GM11168 (cell line): ENCODE data around the gene GABRB3.

ENCODE experiments used
- in situ Hi-C: fragments of 300-500 bp; cut with MboI; formaldehyde crosslinking; loops from one replicate; pipeline ENCODE4 v1.12.0; 2022; ENCODE audit warnings: low sequenced_read_pairs; ENCODE audit not compliant: unreplicated experiment

The GABRB3 gene

DNA sequence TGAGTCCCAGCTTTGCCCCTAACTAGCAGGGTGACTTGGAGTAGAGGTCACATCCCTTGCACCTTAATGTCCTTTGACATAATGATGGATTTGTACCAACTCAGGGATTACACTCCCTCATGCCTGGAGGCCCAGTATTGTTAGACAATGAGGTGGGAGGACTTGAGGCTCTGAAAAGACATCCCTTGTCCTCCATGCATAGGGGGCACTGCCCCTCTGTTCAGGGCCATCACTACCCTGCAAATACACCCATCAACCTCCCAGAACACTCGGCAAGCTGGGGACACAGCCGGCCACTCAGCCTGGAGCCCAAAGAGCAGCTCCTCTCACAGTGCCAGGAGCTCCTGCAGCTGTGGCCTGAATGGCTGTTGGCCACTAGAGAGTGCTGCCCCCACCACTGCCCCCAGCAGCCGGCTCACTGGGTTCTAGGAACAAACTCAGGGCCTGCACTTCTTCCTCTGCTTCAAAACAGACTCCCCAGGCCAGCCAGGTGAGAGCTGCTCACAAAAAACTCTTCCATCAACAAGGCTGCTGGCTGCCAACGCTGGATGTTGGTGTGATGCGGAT, 90.2 kb downstream of the GABRB3 start:
- in situ Hi-C loops, result no loop called here

DNA sequence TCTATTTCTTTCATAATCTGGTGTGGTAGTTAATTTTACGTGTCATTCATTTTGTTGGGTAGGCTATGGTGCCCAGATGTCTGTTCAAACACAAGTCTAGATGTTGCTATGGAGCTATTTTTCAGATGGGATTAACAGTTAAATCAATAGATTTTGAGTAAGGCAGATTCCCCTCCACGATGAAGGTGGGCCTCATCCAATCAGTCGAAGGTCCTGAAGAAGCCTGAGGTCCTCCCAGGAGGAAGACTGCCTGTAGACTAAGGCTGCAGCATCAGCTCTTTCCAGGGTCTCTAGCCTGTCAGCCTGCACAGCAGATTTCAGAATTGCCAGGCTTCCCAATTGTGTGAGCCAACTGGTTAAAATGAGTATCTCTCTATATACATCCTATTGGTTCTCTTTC, 92.9 kb downstream of the GABRB3 start:
- in situ Hi-C loops, result no loop called here

DNA sequence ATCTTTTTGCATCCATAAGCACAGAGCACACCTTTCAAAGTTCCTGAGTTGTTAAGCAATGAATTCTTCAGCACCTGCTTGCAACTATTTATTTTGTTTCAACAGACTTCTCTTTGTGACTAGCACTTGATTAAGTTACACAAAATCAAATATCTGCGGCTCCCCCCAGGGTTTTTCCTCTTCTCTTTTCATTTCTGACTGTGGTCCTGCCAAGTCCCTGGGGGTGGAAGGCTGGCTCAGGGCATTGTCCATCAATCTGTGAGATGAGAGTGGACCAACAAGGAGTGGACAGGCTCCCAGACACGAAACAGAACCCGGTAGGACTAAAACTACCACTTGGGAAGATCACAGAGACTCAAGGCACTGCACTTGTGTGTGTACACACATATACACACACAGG, 96.8 kb downstream of the GABRB3 start:
- in situ Hi-C loops, result no loop called here

DNA sequence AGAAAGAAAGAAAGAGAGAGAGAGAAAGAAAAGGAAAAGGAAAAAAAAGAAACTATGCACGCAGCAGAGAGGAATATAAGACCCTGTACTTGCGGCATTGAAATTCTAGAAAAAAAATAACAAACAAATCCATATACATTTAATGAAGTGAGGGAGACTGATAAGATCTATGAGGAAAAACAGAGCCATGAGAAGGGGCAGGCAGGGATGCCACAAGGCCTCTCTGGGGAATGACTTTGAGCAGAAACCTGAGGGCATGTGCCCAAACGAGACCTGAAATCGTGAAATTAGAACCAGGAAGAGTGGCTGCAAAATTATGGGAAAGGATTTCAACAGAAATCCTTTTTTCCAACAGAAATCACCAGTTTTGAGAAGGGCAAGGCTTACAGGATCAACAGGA, 98.4 kb downstream of the GABRB3 start:
- in situ Hi-C loops, result no loop called here

DNA sequence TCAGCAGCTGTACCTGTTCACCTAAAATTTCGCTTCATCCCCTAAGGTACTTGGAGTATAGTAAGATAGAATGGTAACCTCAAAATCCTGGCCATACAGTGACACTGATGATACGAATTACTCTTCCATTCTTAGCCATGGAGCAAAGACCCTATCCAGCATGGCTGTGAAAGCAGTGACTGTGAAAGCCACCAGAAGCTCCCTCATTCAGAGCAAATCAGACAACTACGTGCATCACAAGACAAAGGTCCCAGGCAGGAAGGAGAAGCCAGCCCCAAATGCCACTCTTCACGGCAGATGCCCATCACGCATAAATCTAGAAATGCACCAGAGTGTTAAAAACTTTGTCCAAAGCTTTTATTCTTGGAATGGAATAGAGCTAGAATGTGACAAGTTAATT, 99.4 kb downstream of the GABRB3 start:
- in situ Hi-C loops, result no loop called here

DNA sequence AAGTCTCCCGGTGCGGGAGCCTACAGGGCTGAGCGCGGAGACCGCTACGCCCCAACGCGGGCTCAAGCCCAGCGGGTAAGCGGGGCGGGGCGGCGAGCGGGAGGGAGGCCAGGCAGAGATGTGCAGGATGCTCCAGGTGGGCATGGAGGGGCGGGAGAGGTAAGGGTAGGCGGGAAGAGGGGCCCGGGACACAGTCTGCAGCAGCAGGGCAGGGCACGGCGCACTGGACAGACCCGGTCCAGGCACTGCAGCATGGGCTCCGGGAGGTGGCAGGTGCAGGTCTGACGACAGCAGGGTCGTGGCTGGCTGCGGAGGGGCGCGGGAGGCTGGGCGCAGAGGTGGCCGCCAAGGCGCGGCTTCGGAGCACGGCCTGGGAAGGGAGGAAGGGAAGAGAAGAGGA, 102.8 kb downstream of the GABRB3 start:
- in situ Hi-C loops, result no loop called here

DNA sequence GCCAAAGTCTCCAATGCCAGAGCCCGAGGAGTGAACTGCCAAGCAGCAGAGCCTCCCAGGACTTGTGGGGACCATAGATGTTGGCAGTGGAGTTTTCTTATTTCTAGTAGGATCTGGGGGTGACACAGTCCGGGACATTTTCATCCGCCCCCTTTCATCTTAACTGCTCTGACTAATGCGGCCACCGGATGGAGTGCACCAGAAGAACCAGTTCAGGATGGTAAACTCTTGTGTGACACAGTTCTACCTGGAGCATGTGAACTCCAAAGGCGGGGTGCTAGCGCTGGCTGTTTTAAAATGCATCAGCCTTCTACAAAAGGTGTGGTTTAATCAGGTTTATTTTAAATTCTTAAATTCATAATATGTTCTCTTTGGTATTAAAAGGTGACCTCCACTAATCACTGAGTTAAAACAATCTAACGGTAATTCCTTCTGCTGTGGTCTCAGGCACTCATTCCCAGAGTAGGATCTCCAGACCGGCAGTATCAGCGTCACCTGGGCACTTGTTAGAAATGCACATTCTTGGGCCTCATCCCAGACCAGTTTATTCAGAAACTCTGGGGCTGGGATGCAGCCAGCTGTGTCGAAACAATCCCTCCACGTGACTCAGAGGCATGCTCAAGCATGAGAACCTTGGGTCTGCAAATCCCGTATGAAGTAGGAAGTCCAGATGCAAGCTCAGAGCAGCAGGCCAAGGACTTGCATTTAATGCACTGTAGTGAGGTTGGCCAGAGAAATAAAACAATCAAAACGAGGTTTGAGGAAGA, 105.5 kb downstream of the GABRB3 start:
- in situ Hi-C loops, result no loop called here

DNA sequence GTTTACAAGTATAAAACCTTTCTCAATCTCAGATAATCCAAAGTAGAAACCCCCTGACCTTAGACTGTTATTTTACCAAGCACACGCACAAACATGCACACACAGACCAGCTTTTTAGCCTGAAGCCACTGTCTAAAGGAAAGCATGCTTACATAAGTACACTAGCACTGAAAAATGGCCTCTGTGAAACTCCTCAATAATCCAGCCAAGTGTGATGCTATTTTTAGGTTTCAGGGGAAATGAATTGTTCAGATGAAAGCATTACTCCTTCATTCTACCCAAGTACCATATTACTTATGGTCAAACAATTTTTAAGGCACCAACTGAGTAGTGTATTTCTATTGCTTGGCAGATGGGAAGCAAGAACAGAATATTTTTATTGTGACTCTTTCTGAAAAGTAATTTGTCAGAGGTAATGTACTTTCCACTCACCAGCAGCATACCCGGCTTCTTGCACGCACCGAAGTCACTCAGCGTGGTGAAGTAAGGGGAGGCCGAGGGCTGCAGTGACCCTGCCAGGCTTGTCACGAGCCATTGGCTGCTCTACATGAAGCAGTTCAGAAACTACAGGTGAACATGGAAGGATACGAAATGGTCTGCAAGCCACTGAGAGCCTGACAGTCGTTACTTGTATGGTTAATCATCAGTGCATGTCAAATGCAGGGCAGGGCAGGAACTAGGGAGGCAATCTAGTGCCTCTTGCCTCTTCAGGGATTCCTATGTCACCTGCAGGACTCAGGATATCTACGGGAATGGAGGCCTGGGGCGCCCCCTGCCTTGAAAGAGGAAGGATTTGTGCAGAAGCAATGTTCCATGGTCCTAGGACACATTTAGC, 106.7 kb downstream of the GABRB3 start:
- in situ Hi-C loops, result no loop called here

DNA sequence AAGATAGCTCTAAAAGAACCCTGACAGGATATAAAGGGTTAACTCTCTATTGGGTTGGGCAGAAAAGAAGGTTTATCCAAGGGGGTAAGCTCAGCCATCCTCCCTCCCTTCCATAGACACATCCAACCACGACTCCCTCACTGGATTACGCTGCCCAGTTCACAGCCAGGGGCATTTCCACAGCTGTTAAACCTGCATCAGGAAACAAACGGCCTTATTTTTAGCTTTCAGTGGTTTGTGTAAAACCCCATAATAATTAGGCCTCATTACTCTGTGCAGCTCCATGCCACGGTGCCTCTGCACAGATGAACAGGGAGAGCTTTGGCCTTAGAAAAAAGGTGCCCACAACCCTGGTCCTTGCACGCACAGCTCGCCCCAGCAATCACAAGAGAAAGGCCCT, 110.6 kb downstream of the GABRB3 start:
- in situ Hi-C loops, result no loop called here

DNA sequence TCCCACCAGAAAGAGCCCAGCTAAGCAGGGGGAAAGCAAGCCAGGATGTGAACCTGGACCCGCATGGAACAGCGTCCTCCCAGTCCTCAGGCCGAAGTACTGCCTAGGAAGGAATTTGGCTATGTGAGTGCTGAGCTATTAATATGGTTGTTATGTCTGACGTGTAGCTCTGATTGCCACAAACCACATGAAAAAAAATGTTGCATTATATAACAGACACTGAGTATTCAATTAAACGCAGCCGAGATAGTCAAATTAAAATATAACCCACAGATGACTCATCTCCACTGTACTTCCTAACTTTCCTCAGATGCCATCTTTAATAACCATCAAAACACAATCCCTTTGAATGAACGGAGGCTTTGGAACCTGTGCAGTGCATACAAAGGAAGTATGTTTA, 111.1 kb downstream of the GABRB3 start:
- in situ Hi-C loops, result no loop called here

DNA sequence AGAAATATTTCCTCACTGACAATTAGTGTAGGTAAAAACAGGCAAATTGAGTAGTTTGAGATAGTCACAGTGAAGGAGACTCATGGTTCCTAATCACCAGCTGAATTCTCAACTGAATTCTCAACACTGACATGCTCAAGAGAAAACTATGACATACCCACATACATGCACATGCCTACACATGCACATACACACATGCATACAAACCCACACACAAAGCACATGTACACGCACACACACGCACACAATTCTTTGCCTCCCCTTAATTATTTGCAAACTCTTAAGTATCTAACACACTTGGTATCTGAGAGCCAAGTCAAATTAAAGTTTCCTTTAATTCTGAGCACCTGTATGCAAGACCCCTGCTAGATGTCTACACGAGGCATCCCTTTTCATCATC, 111.8 kb downstream of the GABRB3 start:
- in situ Hi-C loops, result no loop called here

DNA sequence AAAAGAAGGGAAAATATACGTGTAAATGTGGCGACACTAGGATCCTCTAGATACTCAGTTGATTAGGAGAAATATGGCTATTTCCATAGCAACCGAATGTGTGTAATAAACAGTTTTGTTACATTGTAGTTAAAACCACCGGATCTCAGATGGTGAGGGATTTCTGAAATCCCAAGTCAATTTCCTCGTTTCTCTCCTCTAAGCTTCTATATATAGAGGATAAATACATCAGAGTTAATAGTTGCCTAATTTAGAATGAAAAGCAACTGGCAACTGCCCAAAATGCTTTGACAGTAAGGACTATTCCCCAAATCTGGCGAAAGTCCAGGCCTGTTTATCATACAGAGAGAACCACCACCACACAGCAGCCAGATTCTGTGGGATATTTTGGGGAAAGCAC, 112.6 kb downstream of the GABRB3 start:
- in situ Hi-C loops, result no loop called here

DNA sequence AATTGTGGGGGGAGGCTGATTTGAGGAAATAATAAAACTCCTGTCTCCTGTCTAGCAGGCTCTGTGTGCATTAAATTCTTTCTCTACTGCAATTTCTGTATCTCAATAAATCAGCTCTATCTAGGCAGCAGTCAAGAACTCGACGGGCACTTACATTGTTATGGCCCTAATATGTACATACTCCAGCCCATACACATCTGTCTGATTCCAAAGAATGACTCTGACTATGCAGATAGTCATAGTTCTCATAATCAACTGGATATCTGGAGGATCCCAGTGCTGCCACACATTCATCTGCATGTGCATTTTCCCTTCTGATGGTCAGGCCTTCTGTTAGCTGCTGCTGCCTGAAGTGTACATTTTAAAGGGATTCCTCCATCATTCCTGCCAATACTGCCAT, 114.6 kb downstream of the GABRB3 start:
- in situ Hi-C loops, result no loop called here

DNA sequence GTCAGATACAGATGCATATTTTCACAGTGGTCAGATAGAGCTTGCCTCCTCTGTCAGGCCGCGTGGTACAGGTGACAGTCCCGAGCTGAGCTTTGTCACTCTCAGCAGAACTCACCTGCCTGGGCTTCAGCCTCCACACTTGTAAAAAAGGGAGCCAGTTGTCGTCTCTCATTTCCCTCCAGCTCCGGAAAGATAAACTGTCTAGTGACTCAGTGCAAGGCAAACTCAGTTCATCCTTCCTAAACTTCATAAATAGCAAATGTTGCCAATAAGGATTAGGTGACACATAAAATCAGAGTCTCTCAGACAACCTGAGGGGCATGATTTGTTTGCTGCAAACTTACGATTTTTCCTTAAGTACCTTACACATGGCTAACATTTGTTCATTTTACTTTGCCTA, 116.8 kb downstream of the GABRB3 start:
- in situ Hi-C loops, result no loop called here

DNA sequence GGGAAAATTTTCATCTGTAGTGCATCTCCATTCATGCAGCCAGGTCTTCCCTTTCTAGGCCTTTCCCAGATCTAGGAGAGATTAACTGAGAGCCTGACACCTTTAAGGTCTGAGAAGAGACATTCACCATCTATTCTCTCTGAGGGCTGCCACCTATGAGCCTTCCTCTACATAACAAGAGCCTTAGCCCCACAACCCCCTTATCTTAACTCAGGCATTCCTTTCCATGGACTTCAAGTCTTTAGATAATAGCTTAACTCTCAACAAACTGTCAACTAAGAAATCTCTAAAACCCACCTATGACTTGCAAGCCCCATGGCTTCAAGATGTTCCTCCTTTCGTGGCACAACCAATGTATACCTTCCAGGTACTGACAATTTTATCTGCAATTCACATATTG, 121.0 kb downstream of the GABRB3 start:
- in situ Hi-C loops, result no loop called here

DNA sequence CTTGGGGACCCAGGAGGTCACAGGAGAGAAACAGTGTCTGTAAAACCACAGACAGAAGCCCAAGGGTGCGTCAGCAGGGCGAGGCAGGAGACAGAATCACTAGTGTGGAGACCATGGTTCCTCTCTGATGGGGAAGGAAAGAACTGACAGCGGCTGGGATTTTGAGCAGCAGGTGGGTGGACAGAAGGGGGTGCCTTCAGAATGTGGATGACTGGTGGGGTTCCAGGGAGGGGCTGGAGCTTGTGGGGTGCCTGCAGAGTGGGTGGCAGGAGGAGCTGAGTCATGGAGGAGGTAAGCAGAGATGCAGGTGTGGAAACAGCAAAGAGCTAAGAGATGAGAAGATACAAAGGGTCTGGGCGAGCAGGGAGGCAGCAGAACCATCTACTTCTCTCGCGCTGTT, 124.2 kb downstream of the GABRB3 start:
- in situ Hi-C loops, result no loop called here

DNA sequence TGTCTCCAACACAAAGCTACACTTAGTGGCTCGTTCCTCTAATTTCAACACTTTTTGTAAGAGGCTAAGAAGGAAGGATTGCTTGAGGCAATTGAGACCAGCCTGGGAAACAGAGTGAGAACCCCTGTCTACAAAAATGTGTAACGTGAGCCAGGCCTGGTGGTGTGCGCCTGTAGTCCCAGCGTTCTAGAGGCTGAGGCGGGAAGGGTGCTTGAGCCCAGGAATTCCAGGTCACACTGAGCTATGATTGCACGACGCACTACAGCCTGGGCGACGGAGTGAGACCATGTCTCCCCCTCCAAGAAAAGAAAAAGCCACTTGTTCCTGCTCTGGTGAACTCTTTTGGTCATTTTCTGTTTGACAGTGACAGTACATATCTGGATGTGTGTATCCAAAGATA, 127.9 kb downstream of the GABRB3 start:
- in situ Hi-C loops, result no loop called here

DNA sequence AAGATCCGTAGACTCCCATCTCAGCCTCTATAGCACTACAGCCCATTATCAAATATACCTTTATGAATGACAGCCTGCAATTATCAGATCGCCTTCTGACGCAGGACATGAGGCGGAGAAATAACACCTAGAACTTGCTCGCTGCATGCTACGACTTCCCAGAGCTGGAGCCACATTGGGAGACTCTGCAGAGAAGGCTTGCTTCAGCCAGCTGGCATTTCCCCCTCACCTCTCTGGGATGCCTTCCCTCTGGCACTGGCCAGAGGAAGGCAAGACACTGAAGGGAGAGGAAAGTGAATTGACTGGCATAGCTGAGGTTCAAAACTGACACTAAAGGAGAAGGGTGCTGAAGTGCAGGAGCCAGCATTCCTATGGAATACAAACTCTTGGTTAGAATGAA, 131.7 kb downstream of the GABRB3 start:
- in situ Hi-C loops, result no loop called here

DNA sequence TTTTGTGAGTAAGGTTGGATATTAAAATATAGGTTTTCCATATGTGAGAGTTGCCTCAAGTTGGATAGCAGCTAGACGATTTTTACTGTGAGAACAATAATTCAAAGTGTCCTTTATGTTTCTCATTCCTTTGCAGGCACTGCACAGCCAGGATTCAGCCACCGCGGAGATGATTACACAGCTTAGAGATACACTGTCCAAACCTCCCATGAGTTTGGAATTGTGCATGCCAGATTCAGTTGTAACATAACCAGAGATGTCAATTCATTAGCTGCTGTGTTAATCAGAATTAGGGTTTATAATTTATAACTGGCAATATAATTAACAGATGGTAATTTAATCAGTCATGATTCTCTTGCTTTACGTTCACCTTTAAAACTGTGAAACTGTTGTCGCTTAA, 132.3 kb downstream of the GABRB3 start:
- in situ Hi-C loops, result no loop called here

DNA sequence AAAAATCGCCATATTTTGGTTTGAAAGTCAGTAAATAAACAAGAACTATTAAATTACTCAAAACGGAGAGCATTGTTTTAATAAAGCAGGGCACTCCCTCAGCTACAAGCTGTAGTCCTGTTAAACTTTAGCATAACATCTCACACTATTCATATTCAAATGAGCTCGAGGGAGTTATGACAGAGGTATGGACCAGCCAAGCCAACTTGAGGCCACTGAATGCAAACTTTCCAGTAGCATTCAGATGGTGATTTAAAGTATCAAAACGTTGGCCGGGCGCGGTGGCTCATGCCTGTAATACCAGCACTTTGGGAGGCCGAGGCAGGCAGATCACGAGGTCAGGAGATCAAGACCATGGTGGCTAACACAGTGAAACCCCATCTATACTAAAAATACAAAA, 132.9 kb downstream of the GABRB3 start:
- in situ Hi-C loops, result no loop called here

DNA sequence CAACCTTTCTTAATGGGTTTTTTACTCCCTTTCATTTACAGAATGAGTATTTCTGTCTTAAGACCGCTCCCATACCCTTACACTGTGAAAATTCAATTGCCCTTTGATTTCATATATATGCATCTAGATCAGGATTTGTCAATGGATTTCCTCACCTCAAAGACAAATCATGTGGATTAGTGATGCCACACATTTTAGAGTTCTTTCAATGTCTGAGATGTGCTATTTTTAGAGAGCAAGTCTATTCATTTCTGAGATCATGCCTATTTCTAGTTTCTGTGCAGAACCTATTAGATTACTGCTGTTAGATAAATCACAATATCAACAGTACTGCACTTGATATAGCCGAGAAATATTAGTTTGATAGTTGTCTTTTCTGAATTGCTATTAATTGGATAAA, 137.3 kb downstream of the GABRB3 start:
- in situ Hi-C loops, result no loop called here

DNA sequence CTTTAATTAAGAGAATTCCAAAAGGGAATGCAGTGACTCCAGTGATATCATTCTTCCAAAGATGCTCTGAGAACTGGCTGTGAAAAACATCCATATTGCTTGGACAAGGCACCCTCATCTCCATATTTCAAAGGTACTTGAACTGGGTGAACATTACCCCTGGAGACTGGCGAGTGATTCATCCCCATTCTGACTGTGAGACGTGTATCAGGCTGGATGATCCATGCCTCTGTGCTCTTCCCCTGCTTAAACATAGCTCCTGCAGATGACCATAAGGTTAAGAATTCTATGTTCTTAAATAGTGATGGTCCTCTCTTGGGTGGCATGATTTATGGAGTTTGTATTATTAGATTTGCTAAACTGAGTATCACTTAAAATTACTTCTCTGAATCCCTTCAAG, 137.8 kb downstream of the GABRB3 start:
- in situ Hi-C loops, result no loop called here
